GM21576 (cell line): ENCODE measurements around the gene RIOK2.
"Not testable (repeated sequence)": the region's sequence is repeated elsewhere in the genome, so short reads cannot be mapped to it uniquely, and the experiment has no call there.

Experiments used
- ATAC-seq: cut with Tn5 transposase; IDR thresholded peaks from one replicate; pipeline ENCODE4 v1.9.1; 2021; ENCODE audit warnings: mild to moderate bottlenecking, moderate library complexity; ENCODE audit not compliant: unreplicated experiment

The RIOK2 gene

GRCh38 chr5:97171703-97172102, 11.3 kb downstream of the RIOK2 start:
- ATAC-seq = no peak

DNA sequence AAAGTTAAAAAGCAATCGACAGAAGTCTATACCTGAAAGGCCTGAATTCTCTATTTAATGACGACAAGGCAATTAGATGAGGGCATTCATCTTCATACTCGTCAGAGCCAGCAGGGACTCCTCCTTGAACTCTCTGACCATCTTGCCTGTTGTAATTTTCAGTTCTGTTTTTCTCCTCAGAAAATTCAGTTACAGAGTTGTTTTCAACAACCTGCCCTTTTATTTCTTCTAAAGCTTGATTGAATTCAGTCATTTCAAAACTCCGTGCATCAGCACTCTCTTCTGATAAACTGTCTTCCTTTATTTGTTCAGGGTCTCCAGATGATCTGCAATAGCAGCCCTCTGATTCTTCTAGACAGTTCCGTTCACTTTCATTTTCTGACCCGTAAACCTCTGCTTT, 15.6 kb downstream of the RIOK2 start:
- peak; percentile 69 for ATAC-seq

DNA sequence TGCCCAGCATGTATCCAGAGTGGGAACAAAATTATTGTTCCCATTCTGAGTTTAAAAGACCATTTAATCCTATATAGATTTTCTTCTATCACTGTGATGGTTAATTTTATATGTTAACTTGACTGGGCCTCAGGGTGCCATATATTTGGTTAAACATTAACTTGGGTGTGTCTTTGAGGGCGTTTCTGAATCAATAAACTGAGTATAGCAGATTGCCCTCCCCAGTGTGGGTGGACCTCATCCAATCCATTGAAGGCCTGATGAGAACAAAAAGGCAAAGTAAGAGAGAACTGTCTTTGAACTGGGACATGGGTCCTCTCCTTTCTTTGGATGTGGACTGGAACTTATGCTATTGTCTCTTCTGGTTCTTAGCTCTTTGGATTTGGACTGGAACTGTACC, 17.3 kb downstream of the RIOK2 start:
- no peak for ATAC-seq

DNA sequence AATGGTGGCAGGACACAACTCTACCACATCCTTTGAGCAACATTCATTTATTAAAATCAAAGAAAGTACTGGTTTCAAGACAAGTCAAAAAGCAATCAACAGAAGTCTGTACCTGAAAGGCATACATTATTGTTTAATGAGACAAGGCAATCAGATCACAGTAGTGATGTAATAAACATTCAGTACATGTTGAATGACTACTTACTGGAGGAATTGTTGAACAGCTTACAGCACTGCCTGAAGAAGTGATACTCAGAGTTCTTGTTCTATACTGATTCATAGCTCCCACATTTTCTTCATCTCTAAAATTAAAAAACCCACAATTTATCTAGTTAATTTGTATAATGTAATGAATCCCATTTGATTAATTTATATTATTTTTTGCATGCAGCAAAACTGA, 18.2 kb downstream of the RIOK2 start:
- no peak for ATAC-seq

DNA sequence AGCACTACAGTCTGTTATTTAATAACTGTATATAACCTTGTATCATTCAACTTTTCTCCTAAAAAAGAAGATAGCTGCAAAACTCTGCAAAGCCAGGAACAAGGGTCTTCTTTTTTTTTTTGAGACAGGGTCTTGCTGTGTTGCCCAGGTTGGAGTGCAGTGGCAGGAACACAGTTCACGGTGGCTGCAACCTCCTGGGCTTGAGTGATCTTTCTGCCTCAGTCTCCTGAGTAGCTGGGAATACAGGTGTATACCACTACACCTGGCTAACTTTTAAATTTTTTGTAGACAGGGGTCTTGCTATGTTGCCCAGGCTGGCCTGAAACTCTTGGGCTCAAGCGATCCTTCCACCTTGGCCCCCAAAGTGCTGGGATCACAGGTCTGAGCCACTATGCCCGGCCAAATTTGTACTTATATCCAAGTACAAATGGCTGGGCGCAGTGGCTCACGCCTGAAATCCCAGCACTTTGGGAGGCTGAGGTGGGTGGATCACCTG, 19.2 kb downstream of the RIOK2 start:
- no peak for ATAC-seq

DNA sequence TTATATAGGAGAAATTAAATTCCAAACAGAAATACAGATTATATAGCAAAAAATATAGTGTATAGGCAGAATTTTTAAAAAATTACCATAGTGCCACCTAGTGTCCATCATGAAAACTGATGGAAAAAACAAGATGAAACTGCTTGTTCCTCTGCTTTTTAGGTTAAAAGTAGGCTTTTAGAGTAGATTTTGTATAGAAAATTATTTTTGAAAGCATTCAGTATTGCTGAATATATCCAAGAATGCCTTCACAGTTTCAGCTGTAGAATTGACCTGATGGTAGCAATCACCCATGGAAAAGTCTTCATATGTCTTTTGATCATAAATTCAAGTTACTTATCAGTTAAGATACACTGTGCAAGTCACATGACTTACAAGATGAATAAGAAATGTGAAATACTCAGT, 19.7 kb downstream of the RIOK2 start:
- ATAC-seq = no peak

DNA sequence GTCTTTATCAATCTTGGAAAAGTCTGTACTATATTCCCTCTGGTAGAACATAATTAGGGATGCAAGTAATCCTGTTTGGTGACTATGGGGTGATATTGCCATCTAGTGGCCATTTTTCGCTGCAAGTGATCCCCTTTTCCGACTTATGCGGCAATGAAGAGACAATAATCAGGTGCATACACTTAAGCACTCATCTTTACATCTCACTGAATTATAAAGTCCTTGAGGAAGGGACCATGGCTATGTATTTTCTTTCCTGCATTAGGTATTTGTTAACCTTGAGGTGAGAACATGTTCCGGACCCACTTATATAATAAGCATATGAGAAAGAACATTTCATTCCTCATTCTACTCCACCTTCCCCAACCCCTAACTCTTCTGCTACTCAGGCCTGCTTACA, 21.0 kb downstream of the RIOK2 start:
- no peak for ATAC-seq

- no peak for ATAC-seq
Observed at GRCh38 chr5:97157689-97158088, 25.4 kb downstream of the RIOK2 start.

DNA sequence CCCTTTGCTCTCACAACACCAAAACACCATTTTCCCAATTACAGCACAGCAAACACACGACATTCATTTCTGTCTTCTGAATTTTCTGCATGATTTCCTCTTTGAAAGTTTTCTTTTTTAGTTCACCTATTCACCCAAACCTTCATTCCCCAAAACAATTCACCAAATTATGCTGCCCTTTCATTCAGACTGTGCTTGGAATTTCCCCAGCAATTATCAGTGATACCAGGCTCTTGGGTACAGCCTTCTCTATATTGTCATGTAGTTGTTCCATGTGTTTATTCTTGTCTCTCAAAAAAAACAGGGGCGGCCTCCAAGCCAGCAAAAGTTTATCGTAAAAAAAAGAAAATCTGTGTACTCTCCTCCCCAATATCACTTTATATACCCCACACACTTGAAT, 31.7 kb downstream of the RIOK2 start:
- no peak for ATAC-seq

GRCh38 chr5:97150401-97150800, 32.6 kb downstream of the RIOK2 start:
- ATAC-seq = no peak

DNA sequence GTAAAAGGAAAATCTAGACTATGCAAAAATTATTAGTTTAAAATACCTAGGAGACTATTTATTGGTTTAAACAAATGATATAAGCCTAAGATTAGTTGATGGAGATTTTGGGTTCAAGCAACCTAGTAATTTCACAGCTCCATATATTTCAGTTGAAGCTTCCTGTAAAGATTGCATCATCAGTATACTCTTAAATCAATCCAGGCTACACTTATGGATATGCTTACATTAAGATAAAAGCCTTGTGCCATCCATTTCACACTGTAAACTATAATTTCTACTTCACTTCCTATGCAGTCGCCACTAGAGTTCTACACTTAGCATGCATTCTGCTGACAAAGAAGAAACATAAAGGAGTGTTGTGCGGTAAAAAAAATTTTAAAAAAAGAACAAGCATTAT, 33.3 kb downstream of the RIOK2 start:
- ATAC-seq = no peak

- no peak for ATAC-seq
Observed at GRCh38 chr5:97148288-97148687, 34.8 kb downstream of the RIOK2 start.

GRCh38 chr5:97143704-97144103, 39.3 kb downstream of the RIOK2 start:
- ATAC-seq = no peak

- ATAC-seq = peak; percentile 91
Observed at GRCh38 chr5:97142521-97143254, 40.4 kb downstream of the RIOK2 start, which contains the start of gene LIX1. Gene LIX1, minus strand, starts transcription at chr5:97142611. Its CDS starts 35 bp downstream, at chr5:97142576.

- ATAC-seq = no peak
Observed at GRCh38 chr5:97141539-97141938, 41.5 kb downstream of the RIOK2 start.

DNA sequence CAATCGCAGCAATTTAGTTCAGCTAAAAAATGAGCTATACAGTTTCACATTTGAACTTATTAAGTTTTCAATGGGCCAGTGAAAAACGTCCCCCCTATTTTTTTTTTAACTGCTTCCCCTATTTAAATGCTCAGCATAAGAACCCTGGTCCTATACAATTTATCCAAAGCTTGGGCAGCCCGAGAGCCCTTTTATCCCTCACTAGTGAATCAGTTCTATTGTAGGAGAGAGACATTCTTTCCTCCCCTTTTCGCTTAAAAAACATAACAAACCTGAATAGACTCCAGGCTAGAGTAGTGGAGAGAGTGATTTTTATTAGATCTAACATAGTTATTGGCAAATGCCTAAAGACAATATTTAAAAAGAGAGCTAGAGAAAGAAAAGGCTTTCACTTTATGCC, 42.0 kb downstream of the RIOK2 start:
- no peak for ATAC-seq

DNA sequence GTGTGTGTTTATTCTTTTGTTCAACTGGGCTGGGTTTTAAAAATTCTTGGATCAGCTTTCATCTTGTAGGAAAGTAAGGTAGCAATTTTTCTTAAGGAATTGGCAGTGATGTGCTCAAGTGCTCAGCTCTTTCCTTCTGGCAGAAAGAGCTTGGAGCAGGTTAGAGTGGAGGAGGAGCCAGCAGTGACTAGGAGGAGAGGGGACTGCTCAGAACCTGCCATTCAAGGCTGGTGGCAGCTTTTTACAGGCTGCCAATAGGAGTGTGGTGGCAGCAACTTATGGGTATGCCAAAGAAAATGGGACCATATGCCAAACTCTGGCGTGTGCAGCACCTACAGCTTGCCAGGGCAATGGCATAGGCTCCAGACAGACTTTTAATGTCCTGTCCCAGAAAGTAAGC, 42.8 kb downstream of the RIOK2 start:
- ATAC-seq = not testable (repeated sequence)

GRCh38 chr5:97136475-97136874, 46.6 kb downstream of the RIOK2 start:
- ATAC-seq = no peak

- no peak for ATAC-seq
Observed at GRCh38 chr5:97135868-97136267, 47.2 kb downstream of the RIOK2 start.

DNA sequence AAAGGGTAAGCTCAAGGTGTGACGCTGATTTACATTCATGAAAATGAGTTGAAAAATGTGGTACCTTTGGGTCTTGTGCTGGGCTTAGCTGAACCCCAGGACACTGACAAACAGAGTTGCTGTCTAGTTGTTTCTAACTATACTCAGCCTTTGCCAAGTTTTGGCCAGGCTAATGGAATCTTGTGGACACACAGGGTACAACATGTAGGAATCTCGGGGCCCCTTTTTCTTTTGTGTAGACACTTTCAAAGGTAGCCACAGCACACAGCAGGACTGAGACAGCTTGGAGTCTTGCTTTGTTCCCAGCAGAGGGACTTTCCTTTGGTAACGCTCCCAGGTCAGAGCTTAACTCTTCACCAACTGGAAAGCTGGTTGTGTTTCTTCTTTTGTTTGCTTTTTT, 48.4 kb downstream of the RIOK2 start:
- ATAC-seq = no peak

- no peak for ATAC-seq
Observed at GRCh38 chr5:97133101-97133500, 49.9 kb downstream of the RIOK2 start.

DNA sequence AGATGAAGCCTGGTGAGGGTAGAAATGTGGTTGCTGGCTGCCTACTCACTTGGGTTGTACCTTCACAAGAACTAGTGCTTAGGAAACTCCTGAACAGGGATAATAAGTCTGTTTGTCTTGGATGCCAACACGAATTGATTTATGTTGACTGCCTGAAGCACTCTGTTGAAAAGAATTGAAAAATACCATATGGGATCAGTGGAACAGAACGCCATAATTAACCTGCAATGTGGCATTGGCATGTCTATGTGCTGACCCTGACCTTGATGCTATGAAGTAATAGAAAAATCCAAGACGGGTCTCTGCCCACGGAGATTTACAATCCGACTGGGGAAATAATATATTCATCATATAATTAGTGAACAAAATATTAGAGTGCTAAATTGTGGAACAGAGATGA, 51.1 kb downstream of the RIOK2 start:
- no peak for ATAC-seq

DNA sequence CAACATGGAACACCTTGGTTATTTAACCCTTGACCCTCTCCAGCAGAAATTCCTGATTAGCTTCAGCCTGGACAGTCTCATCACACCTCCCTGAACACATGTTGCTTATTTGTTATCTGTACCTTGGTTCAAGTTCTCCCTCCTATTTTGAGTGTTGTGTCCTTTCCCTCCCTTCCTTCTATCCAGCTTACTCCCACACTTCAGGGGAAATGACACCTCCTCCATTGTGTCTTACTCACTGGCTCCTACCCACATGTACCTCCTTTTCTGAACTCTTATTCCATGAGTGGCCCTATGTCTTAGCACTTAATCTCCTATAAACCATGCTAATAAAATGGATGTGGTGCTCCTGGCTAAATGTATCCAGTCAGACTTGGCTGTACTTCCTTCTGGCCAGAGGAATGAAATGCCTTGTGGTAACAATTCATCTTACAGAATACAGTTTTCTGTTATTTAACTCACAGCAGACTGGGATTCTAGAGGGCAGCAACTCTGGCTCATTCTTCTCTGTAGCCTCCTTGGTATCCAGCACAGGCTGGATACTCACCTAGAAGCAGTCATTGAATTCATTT, 51.8 kb downstream of the RIOK2 start:
- no peak for ATAC-seq
